GM18519 (cell line): ENCODE measurements around the gene CSMD2.
"Not testable (repeated sequence)": the region's sequence is repeated elsewhere in the genome, so short reads cannot be mapped to it uniquely, and the experiment has no call there.

Experiments
- ATAC-seq: cut with Tn5 transposase; IDR thresholded peaks from one replicate; pipeline ENCODE4 v1.9.1; 2021; ENCODE audit warnings: mild to moderate bottlenecking, moderate library complexity; ENCODE audit not compliant: unreplicated experiment, low FRiP score

CSMD2 gene

GRCh38 chr1:34164771-34165391 is at the start of gene CSMD2:
CSMD2 (minus strand) TSS chr1:34165230; CDS start chr1:34165097, 133 bp downstream.
- no peak for ATAC-seq

- no peak for ATAC-seq
Measured at GRCh38 chr1:34213956-34214355, 48.9 kb upstream of the CSMD2 start.

- no peak for ATAC-seq
Measured at GRCh38 chr1:34212673-34213072, 47.6 kb upstream of the CSMD2 start.

- no peak for ATAC-seq
Measured at GRCh38 chr1:34199927-34200326, 34.9 kb upstream of the CSMD2 start.

DNA sequence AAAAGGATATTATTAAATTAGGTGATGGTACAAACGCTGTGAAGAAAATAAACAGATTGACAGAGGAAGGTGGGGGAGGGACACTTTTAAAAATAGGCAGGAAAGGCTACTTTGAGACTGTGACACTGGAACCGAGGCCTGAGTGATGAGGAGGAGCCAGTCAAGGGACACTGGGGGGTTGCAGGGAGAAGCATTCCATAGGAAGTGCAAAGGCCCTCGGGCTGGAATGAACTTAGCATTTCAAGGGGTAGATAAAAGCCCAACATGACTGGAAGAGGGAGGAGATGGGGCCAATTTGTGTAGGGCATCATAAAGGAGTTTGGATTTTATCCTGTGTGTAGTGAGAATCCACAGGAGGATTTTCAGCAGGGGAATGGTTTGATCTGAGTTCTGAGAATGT is 27.6 kb upstream of the CSMD2 start:
- no peak for ATAC-seq

- ATAC-seq = no peak
Measured at GRCh38 chr1:34190692-34191091, 25.7 kb upstream of the CSMD2 start.

- no peak for ATAC-seq
Measured at GRCh38 chr1:34188985-34189384, 24.0 kb upstream of the CSMD2 start.

DNA sequence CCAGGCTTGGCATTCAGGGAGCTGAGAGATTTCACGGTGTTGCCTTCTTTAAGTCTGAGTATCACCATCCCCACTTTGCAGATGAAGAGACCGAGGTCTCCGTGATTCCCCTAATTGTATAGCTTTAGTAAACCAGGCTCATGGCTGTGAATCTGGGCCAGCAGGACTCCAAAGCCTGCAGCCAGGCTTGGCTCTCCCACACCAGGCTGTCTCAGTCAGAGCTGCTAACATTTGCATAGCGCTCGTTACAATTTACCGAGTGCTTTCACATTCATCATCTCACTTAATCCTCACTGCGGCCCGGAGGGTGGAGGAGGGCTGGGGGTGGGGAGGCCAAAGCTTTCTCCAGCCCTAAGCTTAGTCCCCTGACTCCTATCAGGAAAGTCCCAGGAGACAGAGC is 23.4 kb upstream of the CSMD2 start:
- no peak for ATAC-seq

DNA sequence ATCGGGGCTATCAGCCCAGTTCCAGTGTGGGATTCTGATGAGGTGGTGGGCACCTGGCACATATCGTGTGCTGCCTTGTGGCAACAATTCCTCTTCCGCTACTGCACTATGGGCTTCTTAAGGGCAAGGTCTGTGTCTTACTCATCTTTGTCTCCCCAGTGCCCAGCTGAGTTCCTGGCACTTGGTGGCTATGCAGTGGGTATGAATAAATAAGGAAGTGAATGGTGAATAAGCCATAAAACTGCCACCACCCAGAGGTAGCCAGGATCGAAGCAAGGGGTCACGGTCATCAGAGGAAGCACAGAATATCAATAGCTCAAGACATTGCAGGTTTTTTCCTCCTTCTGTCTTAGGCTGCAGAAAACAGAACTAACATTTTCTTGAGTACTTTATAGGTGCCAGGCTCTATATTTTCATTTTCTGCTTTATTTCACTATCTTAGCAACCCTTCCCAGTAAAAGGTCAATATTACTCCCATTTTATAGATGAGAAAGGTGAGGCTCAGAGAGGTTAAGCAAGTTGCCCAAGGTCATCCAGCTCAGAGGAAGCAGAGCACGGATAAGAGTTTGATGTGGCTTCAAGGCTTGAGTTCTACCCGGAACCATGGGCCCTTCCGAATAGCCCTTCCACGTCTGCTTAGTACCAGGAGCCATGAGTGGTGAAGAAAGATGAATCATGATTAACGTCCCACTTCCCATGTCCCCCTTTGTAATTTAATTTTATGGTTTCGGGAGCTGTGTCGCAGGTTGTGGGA is 21.9 kb upstream of the CSMD2 start:
- ATAC-seq = no peak

DNA sequence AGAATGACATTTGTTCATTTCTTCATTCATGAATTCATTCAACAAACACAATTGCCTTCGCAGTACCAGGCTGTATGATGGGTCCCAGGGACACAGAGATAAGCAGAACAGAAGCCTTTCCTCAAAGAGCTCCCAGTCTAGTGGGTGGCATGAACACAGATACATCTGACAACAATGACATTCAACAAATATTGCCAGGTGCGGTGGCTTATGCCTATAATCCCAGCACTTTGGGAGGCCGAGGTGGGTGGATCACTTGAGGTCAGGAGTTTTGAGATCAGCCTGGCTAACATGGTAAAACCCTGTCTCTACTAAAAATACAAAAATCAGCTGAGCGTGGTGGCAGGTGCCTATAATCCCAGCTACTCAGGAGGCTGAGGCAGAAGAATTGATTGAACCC is 18.4 kb upstream of the CSMD2 start:
- not testable (repeated sequence) for ATAC-seq

GRCh38 chr1:34178072-34178471 is 13.0 kb upstream of the CSMD2 start:
- no peak for ATAC-seq

GRCh38 chr1:34176830-34177603 is 12.0 kb upstream of the CSMD2 start, which contains the start of gene C1orf94:
C1orf94 (plus strand) TSS chr1:34176907; CDS start chr1:34177790, 883 bp downstream.
- no peak for ATAC-seq

DNA sequence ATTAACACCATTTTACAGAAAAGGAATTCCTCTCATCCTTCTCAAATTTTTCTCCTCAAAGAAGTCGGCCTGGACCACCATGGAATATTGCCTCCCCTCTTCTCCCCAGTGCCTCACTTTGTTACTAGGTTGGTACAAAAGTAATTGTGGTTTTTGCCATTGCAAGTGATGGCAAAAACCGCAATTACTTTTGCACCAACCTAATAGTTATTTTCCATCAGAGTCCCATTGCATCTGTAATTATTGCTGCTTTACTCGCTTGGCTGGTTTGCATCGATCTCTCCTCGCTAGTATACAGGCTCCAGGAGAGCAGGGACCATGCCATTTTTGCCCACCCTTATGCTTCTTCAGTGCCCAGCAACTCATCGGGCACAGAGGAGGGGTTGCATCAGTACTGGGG is 10.7 kb upstream of the CSMD2 start:
- no peak for ATAC-seq

- ATAC-seq = no peak
Measured at GRCh38 chr1:34167389-34167788, 2.4 kb upstream of the CSMD2 start.

DNA sequence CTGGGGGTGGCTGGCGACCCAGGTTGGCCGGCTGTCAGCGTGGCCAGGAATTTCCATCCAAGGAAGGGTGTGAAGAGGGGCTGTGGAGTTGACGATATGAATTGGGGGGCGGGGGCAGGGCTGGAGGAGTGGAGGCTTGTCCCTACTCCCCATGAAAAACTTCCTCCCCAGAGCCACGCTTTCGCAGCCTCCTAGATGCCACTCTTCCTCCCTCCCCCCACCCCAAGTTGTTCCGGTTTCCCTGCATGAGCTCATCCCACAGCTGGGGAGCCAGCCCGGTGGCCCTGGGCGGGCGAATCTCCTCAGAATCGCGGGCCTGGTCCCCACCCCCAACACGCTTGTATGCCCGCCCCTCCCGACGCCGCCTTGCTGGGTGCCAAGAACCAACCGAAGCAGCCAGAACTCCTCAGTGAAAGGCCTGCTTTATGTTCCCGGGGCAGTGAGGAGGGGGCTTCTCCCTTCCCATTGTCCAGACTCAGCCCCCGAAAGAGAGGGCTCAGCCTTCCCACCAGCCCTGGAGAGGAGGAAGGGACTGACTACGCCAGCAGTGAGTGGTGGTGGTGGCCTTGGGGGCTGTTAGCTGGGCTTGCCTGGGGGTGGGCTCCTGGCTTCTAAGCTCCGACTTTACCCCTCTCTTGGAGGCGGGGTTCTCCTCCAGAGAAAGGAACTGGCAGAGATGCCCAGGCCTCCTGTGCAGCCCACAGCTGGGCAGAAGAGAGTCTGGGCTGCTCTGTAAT is 1.8 kb upstream of the CSMD2 start:
- ATAC-seq = no peak

- ATAC-seq = no peak
Measured at GRCh38 chr1:34166191-34166624, 1.2 kb upstream of the CSMD2 start.

DNA sequence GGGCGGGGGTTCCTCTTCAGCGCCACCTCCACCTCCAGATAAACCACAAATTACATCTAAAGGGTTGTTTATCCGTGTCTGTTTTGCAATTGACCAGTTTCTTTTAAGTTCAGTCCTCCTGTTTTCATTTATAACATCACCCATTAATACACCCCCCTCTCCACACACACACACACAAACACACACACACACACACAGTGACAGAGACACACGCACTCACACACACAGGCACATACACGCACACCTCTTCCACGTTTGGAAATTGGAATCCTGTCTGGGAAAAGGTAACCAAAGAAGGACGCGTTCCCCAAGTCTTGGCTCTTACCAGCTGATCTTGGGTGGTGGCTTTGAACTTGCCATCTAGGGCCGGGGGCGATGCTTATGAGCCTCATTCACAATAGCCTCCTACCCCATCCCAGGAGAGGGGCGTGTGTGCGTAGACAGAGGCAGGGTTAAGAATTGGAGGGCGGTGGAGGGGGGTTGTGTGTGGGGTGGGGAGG is 442 bp upstream of the CSMD2 start:
- no peak for ATAC-seq

- ATAC-seq = no peak
Measured at GRCh38 chr1:34163792-34164731, 968 bp downstream of the CSMD2 start.
